H9 (cell line): ENCODE measurements around the gene MRPS18A. TPM values are rescaled to one million over a fixed set of nuclear protein-coding genes. Genes with fewer than 3 reads are reported as not detected.

Experiments used
- DNase-seq: peaks from one replicate; pipeline ENCODE4 v3.0.0-alpha.2; 2017
- H2AFZ ChIP-seq: one replicate; pipeline ENCODE4 v1.6.1; 2013; ENCODE audit warnings: mild to moderate bottlenecking, low read length, control low read depth, moderate library complexity
- H2AK5ac ChIP-seq: 2 replicates; pipeline ENCODE4 v1.6.1; 2013; ENCODE audit warnings: low read length, control low read depth, mixed read lengths; ENCODE audit not compliant: insufficient read length
- H2BK120ac ChIP-seq: one replicate; pipeline ENCODE4 v1.6.1; 2013; ENCODE audit warnings: low read depth, mild to moderate bottlenecking, low read length, control low read depth, inconsistent platforms; ENCODE audit not compliant: poor library complexity, severe bottlenecking
- H2BK12ac ChIP-seq: 2 replicates; pipeline ENCODE4 v1.6.1; 2013; ENCODE audit warnings: low read length, control low read depth, mixed read lengths, low read depth; ENCODE audit not compliant: insufficient read length
- H2BK15ac ChIP-seq: 2 replicates; pipeline ENCODE4 v1.6.1; 2013; ENCODE audit warnings: low read depth, low read length, control low read depth
- H2BK20ac ChIP-seq: one replicate; pipeline ENCODE4 v1.6.1; 2013; ENCODE audit warnings: low read depth, mild to moderate bottlenecking, low read length, control low read depth, inconsistent platforms; ENCODE audit not compliant: poor library complexity, severe bottlenecking
- H2BK5ac ChIP-seq: 2 replicates; pipeline ENCODE4 v1.6.1; 2013; ENCODE audit warnings: low read length, control low read depth, mixed read lengths; ENCODE audit not compliant: insufficient read length
- H3K14ac ChIP-seq: 2 replicates; pipeline ENCODE4 v1.6.1; 2013; ENCODE audit warnings: low read length, control low read depth; ENCODE audit not compliant: insufficient read depth
- H3K18ac ChIP-seq: 2 replicates; pipeline ENCODE4 v1.6.1; 2013; ENCODE audit warnings: low read depth, mild to moderate bottlenecking, mixed read lengths, low read length, control low read depth; ENCODE audit not compliant: insufficient read length
- H3K23ac ChIP-seq: 2 replicates; pipeline ENCODE4 v1.6.1; 2013; ENCODE audit warnings: low read length, control low read depth, mixed read lengths, low read depth; ENCODE audit not compliant: insufficient read length
- H3K23me2 ChIP-seq: 2 replicates; pipeline ENCODE4 v1.6.1; 2013; ENCODE audit warnings: low read depth, mild to moderate bottlenecking, mixed read lengths, low read length, control low read depth; ENCODE audit not compliant: insufficient read length, poor library complexity, severe bottlenecking
- H3K27ac ChIP-seq: 2 replicates; pipeline ENCODE4 v1.5.1; 2013; ENCODE audit warnings: low read length, control low read depth, mixed read lengths, low read depth; ENCODE audit not compliant: insufficient read length
- H3K27me3 ChIP-seq: 2 replicates; pipeline ENCODE4 v1.6.1; 2013; ENCODE audit warnings: low read length, control low read depth, inconsistent platforms; ENCODE audit not compliant: insufficient read depth
- H3K4ac ChIP-seq: 2 replicates; pipeline ENCODE4 v1.6.1; 2013; ENCODE audit warnings: low read depth, mild to moderate bottlenecking, control low read depth, inconsistent platforms, low read length, moderate library complexity
- H3K4me1 ChIP-seq: 2 replicates; pipeline ENCODE4 v1.6.1; 2013; ENCODE audit warnings: low read length, control low read depth, inconsistent platforms; ENCODE audit not compliant: insufficient read depth
- H3K4me2 ChIP-seq: 2 replicates; pipeline ENCODE4 v1.6.1; 2013; ENCODE audit warnings: low read length, control low read depth, mixed read lengths; ENCODE audit not compliant: insufficient read length, insufficient read depth
- H3K56ac ChIP-seq: 2 replicates; pipeline ENCODE4 v1.6.1; 2013; ENCODE audit warnings: low read depth, mild to moderate bottlenecking, mixed read lengths, low read length, control low read depth; ENCODE audit not compliant: insufficient read length
- H3K79me1 ChIP-seq: 2 replicates; pipeline ENCODE4 v1.6.1; 2013; ENCODE audit warnings: low read depth, mild to moderate bottlenecking, moderate library complexity, low read length, control low read depth, inconsistent platforms; ENCODE audit not compliant: insufficient read depth, poor library complexity, severe bottlenecking
- H3K79me2 ChIP-seq: 2 replicates; pipeline ENCODE4 v1.6.1; 2013; ENCODE audit warnings: low read length, control low read depth, inconsistent platforms; ENCODE audit not compliant: insufficient read depth
- H3K9ac ChIP-seq: 2 replicates; pipeline ENCODE4 v1.6.1; 2013; ENCODE audit warnings: low read length, control low read depth, mixed read lengths; ENCODE audit not compliant: insufficient read length; ENCODE audit errors: extremely low read depth
- H3K9me3 ChIP-seq: one replicate; pipeline ENCODE4 v1.6.1; 2013; ENCODE audit warnings: low read depth, low read length, inconsistent platforms; ENCODE audit not compliant: control insufficient read depth
- H3T11ph ChIP-seq: one replicate; pipeline ENCODE4 v1.6.1; 2013; ENCODE audit warnings: mild to moderate bottlenecking, low read length, control low read depth, inconsistent platforms
- H4K20me1 ChIP-seq: one replicate; pipeline ENCODE4 v1.6.1; 2013; ENCODE audit not compliant: control insufficient read depth, insufficient read length, insufficient read depth
- H4K5ac ChIP-seq: 2 replicates; pipeline ENCODE4 v1.6.1; 2013; ENCODE audit warnings: low read depth, mild to moderate bottlenecking, mixed read lengths, low read length, control low read depth; ENCODE audit not compliant: insufficient read length
- H4K8ac ChIP-seq: replicated peaks from 2 replicates; pipeline ENCODE4 v1.6.1; 2013; ENCODE audit warnings: low read length, control low read depth, mixed read lengths, low read depth; ENCODE audit not compliant: insufficient read length
- H4K91ac ChIP-seq: 2 replicates; pipeline ENCODE4 v1.6.1; 2013; ENCODE audit warnings: low read depth, mild to moderate bottlenecking, moderate library complexity, mixed read lengths, low read length, control low read depth; ENCODE audit not compliant: insufficient read length
- H3K27ac Mint-ChIP-seq, 3 experiments: 2 replicates in 2 of 3; 3 replicates in 1 of 3; pipeline ENCODE4 v1.8.0; 2020 to 2021; ENCODE audit warnings: mixed read lengths in 3 of 3, mild to moderate bottlenecking in 1 of 3, moderate library complexity in 1 of 3
- H3K27me3 Mint-ChIP-seq: 2 replicates; pipeline ENCODE4 v1.8.0; 2021; ENCODE audit warnings: low read depth, mild to moderate bottlenecking, moderate library complexity, mixed read lengths
- H3K36me3 Mint-ChIP-seq, 3 experiments: 2 replicates in 2 of 3; 3 replicates in 1 of 3; pipeline ENCODE4 v1.8.0; 2020 to 2021; ENCODE audit warnings: low read depth in 3 of 3, mixed read lengths in 3 of 3; ENCODE audit not compliant: insufficient read depth in 1 of 3
- H3K4me1 Mint-ChIP-seq, 2 experiments: 2 replicates each; pipeline ENCODE4 v1.8.0; 2020; ENCODE audit warnings: mixed read lengths in 2 of 2
- H3K4me3 Mint-ChIP-seq, 2 experiments: 2 replicates in 1 of 2; 3 replicates in 1 of 2; pipeline ENCODE4 v1.8.0; 2020 to 2021; ENCODE audit warnings: mild to moderate bottlenecking in 2 of 2, mixed read lengths in 2 of 2, moderate library complexity in 1 of 2
- H3K9me3 Mint-ChIP-seq, 2 experiments: 2 replicates in 1 of 2; 3 replicates in 1 of 2; pipeline ENCODE4 v1.8.0; 2020; ENCODE audit warnings: mild to moderate bottlenecking in 2 of 2, mixed read lengths in 2 of 2, moderate library complexity in 1 of 2
- CTCF ChIP-seq: fragments of 200-600 bp; sonication (generic); conservative IDR thresholded peaks from 3 replicates; pipeline ENCODE4 v1.8.0; 2021; ENCODE audit warnings: antibody characterized with exemption, mild to moderate bottlenecking
- WGBS: extraction: QIAGEN DNeasy Blood & Tissue Kit; methylation state at CpG from one replicate; pipeline ENCODE4 v1.1.7; 2013; ENCODE audit warnings: missing lambda C conversion rate, low lambda C conversion rate, mixed read lengths; ENCODE audit not compliant: insufficient read length; ENCODE audit errors: extremely low coverage; 5-methylcytosine and 5-hydroxymethylcytosine counted together
- total RNA-seq: library from RNA; stranded (reverse); gene quantifications from 2 replicates; pipeline ENCODE4 v1.2.1, GENCODE V29; 2021

Gene MRPS18A
- total RNA-seq, 1 experiment from 2014 or later: 65.1 TPM

- no peak overlapping the region for H3K27ac ChIP-seq
- H4K91ac ChIP-seq: no peak overlapping the region
- Mint-ChIP-seq H3K27me3 (no peaks in the 10 kb centered on the region; the same call in 1 of the 2 replicates), H3K4me3 (no peak overlapping the region), H3K27ac (no peak overlapping the region; a peak in 1 of 7 replicates), H3K9me3 (no peaks in the 10 kb centered on the region), H3K36me3 (no peaks in the 10 kb centered on the region), H3K4me1 (peaks cover 49 to 58% of the 10 kb centered on the region in 2 experiments)
- H3K56ac ChIP-seq: no peak overlapping the region
- H2BK5ac ChIP-seq: no peak overlapping the region
- no peaks in the 10 kb centered on the region for H3K23me2 ChIP-seq
- H3K9ac ChIP-seq: no peak overlapping the region
- peaks cover 23% of the 10 kb centered on the region; the same call in 1 of the 2 replicates for H3K4me1 ChIP-seq
- no peak overlapping the region for H2BK12ac ChIP-seq
- H2AFZ ChIP-seq: no peak overlapping the region
- H4K5ac ChIP-seq: no peak overlapping the region
- no peak overlapping the region for H2AK5ac ChIP-seq
- no peaks in the 10 kb centered on the region for H3K27me3 ChIP-seq
- no peaks in the 10 kb centered on the region for H3K9me3 ChIP-seq
- no peak overlapping the region for H4K8ac ChIP-seq
- no peak overlapping the region for H2BK120ac ChIP-seq
- H3K4ac ChIP-seq: no peak overlapping the region
- no peak overlapping the region for H2BK15ac ChIP-seq
- H3K14ac ChIP-seq: no peak overlapping the region
- no peaks in the 10 kb centered on the region for H3K79me1 ChIP-seq
- DNase-seq: no peak
- no peak overlapping the region for H3K18ac ChIP-seq
- no peak overlapping the region for H3K23ac ChIP-seq
- no peak overlapping the region for H3K4me2 ChIP-seq
- no peaks in the 10 kb centered on the region for H4K20me1 ChIP-seq
- WGBS: no CpG with 5 or more reads among the region's 3 CpGs
- H3K79me2 ChIP-seq: no peaks in the 10 kb centered on the region
- no peak for TF ChIP-seq CTCF
- no peak overlapping the region for H2BK20ac ChIP-seq
- no peak overlapping the region for H3T11ph ChIP-seq
These were observed 9.8 kb upstream of the MRPS18A start for GRCh38 chr6:43697421-43697820.
